Measurements from ENCODE around the gene LCN6. TPM values are rescaled to one million over a fixed set of nuclear protein-coding genes. Genes with fewer than 3 reads are reported as not detected.
"Not testable (repeated sequence)": the region's sequence is repeated elsewhere in the genome, so short reads cannot be mapped to it uniquely, and the experiment has no call there.

Gene LCN6
- total RNA-seq, 2 donors from 2014 or later = 7.8 to 16.2 TPM

DNA sequence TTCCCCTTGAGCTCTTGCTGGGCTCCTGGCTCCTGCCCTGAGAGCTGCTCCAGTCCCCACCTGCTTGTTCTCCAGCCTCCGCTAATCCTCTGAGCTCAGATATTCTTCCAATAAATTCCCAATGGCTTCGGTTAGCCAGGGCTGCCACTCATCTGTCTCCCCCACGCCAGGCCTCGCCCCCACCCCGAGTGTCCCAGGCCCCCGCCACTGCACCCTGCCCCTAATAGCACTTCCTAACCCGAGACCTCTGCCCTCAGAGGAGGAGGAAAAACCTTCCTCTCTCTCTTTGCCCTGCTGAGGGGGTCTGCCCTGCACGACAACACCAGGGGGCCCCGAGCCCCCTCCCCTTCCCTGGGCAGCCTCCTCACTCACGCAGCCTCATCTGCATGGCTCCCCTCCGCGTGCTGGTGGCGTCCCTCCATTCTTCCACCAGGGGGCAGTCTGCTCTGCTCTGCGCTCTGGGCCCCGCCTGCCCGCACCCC lies 21.4 kb upstream of the LCN6 start:
- intact Hi-C loops (cut with DNase I) = no loop called here
- Histone ChIP-seq H3K36me3 (no peaks in the 10 kb centered on the region), H3K27ac (no peak overlapping the region), H3K27me3 (replicated peaks; ENCODE audit: insufficient read depth) (no peaks in the 10 kb centered on the region), H3K4me1 (replicated peaks) (no peaks in the 10 kb centered on the region), H3K4me3 (no peak overlapping the region), H3K9me3 (no peaks in the 10 kb centered on the region)
- WGBS = 21% methylated on average over 16 of the region's 16 CpGs
- no peak for DNase-seq (ENCODE audit: low spot score)
- TF ChIP-seq POLR2A (IDR thresholded peaks at IDR 0.05) (no peak), CTCF (IDR thresholded peaks at IDR 0.05) (peak in 2 of 4 experiments; percentile 11 to 18)

GRCh38 chr9:136766410-136767120 lies 18.2 kb upstream of the LCN6 start:
- H3K27ac ChIP-seq; H3K27me3 ChIP-seq (replicated peaks; ENCODE audit: insufficient read depth); H3K4me3 ChIP-seq; H3K36me3 ChIP-seq; intact Hi-C loops (cut with DNase I); H3K4me1 ChIP-seq (replicated peaks); H3K9me3 ChIP-seq: not testable (repeated sequence)
- TF ChIP-seq CTCF (IDR thresholded peaks at IDR 0.05) = peak in 1 of 4 experiments; percentile 33
- 45% methylated on average over 18 of the region's 18 CpGs for WGBS
- peak; percentile 58 for DNase-seq (ENCODE audit: low spot score)

GRCh38 chr9:136765745-136766409 lies 17.6 kb upstream of the LCN6 start:
- intact Hi-C loops (cut with DNase I); H3K27me3 ChIP-seq (replicated peaks; ENCODE audit: insufficient read depth); H3K4me1 ChIP-seq (replicated peaks); H3K27ac ChIP-seq; H3K36me3 ChIP-seq; DNase-seq (ENCODE audit: low spot score); H3K9me3 ChIP-seq; H3K4me3 ChIP-seq: not testable (repeated sequence)
- WGBS = 83% methylated on average over 14 of the region's 14 CpGs

DNA sequence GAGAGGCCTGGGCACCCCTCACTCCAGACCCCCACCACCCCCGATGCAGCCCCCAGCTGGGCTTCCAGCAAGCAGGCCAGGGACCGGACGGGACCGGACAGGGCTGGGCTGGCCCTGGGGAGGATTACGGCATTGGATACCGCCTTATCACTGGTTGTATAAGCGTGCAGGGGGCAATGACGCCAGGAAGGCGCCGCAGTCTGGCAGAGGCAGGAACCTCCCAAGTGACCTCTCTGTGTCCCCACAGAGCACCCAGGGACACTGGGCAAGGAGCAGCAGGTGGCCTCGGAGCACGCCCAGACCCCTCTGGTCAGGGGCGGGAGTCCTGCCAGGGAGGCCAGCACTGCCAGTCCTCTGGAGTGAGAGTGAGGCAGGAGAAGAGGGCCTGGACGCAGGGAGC lies 16.7 kb upstream of the LCN6 start:
- Histone ChIP-seq H3K27me3 (replicated peaks; ENCODE audit: insufficient read depth) (no peaks in the 10 kb centered on the region), H3K4me1 (replicated peaks) (no peaks in the 10 kb centered on the region), H3K4me3 (no peak overlapping the region), H3K36me3 (no peaks in the 10 kb centered on the region), H3K27ac (no peak overlapping the region), H3K9me3 (no peaks in the 10 kb centered on the region)
- WGBS = 84% methylated on average over 14 of the region's 14 CpGs
- intact Hi-C loops (cut with DNase I) = no loop called here
- no peak for TF ChIP-seq POLR2A (IDR thresholded peaks at IDR 0.05)
- TF ChIP-seq POLR2AphosphoS5 (IDR thresholded peaks at IDR 0.05) = no peak
- TF ChIP-seq CTCF (IDR thresholded peaks at IDR 0.05) = no peak
- no peak for DNase-seq (ENCODE audit: low spot score)

- Histone ChIP-seq H3K36me3 (no peaks in the 10 kb centered on the region), H3K27ac (no peak within 1 kb of the TSS), H3K4me1 (replicated peaks) (no peaks in the 10 kb centered on the region), H3K27me3 (replicated peaks; ENCODE audit: insufficient read depth) (no peaks in the 10 kb centered on the region), H3K4me3 (no peak within 1 kb of the TSS), H3K9me3 (no peaks in the 10 kb centered on the region)
- WGBS = 67% methylated on average over 11 of the region's 14 CpGs
- DNase-seq (ENCODE audit: low spot score) = no peak
- TF ChIP-seq CTCF (IDR thresholded peaks at IDR 0.05) (no peak), POLR2AphosphoS5 (IDR thresholded peaks at IDR 0.05) (no peak), POLR2A (IDR thresholded peaks at IDR 0.05) (no peak)
- intact Hi-C loops (cut with DNase I) = no loop called here
Measured at GRCh38 chr9:136764301-136764891, 16.1 kb upstream of the LCN6 start, which contains the start of gene LCN15. Gene LCN15, minus strand, starts transcription at chr9:136764518. Its CDS starts 30 bp downstream, at chr9:136764488.

All from prostate gland (tissue), 2 donors.